BE2C (cell line): ENCODE measurements around the gene RPIA.

Source experiments
- DNase-seq: peaks from one replicate; pipeline ENCODE4 v3.0.0-alpha.2; 2020
- H3K27me3 ChIP-seq: fragments of 250-450 bp; sonication (Bioruptor Pico); 2 replicates; pipeline ENCODE4 v1.5.1; 2020; ENCODE audit warnings: mild to moderate bottlenecking
- H3K36me3 ChIP-seq: fragments of 250-450 bp; sonication (Bioruptor Pico); 2 replicates; pipeline ENCODE4 v1.5.1; 2020; ENCODE audit warnings: mild to moderate bottlenecking
- H3K4me1 ChIP-seq: fragments of 250-450 bp; sonication (Bioruptor Pico); 2 replicates; pipeline ENCODE4 v1.5.1; 2020
- H3K4me3 ChIP-seq: 2 replicates; pipeline ENCODE4 v1.5.1; 2011; ENCODE audit warnings: low read depth, low read length
- H3K9me3 ChIP-seq: fragments of 250-450 bp; sonication (Bioruptor Pico); 2 replicates; pipeline ENCODE4 v1.5.1; 2020
- TF ChIP-seq, protein P1 (sequence below): IDR thresholded peaks from 2 replicates; pipeline ENCODE4 v1.5.1; 2012; ENCODE audit warnings: mild to moderate bottlenecking, low read depth, low read length

Gene RPIA

DNA sequence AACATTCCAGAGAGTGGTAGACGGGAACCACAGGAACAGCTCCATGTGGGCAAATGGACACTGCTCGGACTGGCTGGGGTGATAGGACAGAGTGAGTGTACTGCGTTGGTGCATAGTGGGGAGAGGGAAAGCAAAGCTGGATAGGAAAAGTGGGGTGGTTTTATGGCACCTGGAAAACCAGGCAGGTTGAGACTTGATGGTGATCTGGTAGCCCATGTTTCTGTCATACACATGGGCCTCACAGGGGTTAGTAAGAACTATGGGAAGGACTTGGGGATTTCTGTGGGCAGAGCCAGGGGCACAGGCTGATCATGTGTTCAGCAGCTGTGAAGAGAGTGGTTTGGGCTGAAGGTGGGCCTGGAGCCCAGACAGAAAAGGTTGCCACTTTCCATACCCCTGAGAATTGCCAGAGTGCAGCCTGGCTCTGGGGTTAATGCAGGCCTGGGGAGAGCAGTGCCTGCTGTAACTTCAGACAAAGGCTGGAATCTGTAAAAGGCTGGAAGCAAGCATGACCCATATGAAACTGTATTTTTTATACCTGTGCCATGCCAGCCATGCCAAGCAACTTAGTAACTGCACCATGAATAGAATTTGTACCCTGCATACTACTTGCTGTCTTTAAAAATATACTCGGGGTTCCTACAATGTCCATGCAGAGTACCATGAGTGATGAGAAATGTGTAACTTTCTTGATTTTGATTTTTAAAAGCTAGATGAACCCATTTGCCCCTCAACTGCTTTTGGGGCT lies 41.9 kb downstream of the RPIA start:
- Histone ChIP-seq H3K27me3 (no peaks in the 10 kb centered on the region), H3K9me3 (no peaks in the 10 kb centered on the region), H3K4me1 (no peaks in the 10 kb centered on the region), H3K36me3 (no peaks in the 10 kb centered on the region), H3K4me3 (no peak overlapping the region)
- no peak for DNase-seq
- TF ChIP-seq, protein P1, sequence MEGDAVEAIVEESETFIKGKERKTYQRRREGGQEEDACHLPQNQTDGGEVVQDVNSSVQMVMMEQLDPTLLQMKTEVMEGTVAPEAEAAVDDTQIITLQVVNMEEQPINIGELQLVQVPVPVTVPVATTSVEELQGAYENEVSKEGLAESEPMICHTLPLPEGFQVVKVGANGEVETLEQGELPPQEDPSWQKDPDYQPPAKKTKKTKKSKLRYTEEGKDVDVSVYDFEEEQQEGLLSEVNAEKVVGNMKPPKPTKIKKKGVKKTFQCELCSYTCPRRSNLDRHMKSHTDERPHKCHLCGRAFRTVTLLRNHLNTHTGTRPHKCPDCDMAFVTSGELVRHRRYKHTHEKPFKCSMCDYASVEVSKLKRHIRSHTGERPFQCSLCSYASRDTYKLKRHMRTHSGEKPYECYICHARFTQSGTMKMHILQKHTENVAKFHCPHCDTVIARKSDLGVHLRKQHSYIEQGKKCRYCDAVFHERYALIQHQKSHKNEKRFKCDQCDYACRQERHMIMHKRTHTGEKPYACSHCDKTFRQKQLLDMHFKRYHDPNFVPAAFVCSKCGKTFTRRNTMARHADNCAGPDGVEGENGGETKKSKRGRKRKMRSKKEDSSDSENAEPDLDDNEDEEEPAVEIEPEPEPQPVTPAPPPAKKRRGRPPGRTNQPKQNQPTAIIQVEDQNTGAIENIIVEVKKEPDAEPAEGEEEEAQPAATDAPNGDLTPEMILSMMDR, result no peak

DNA sequence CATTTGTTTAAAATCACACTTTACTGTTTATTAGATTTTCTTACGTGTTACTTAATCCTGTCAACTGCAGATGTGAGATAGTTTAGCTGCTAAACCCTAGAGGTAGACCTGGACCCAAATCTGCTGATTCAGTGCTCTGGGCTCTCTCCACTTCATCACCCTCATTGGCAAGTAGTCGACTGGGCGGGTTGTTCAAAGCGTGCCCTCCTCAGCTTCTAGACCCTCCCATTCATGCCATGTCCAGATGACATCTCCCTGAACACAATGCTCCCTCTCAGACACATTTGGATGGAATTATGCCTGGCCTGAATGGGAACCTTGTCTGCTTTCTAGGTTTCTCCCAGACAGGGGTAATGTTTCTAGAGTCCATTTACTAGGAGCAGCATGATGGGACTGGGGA lies 43.7 kb downstream of the RPIA start:
- Histone ChIP-seq H3K4me1 (no peaks in the 10 kb centered on the region), H3K27me3 (no peaks in the 10 kb centered on the region), H3K36me3 (no peaks in the 10 kb centered on the region), H3K9me3 (no peaks in the 10 kb centered on the region), H3K4me3 (no peak overlapping the region)
- no peak for DNase-seq
- TF ChIP-seq, protein P1, result no peak

DNA sequence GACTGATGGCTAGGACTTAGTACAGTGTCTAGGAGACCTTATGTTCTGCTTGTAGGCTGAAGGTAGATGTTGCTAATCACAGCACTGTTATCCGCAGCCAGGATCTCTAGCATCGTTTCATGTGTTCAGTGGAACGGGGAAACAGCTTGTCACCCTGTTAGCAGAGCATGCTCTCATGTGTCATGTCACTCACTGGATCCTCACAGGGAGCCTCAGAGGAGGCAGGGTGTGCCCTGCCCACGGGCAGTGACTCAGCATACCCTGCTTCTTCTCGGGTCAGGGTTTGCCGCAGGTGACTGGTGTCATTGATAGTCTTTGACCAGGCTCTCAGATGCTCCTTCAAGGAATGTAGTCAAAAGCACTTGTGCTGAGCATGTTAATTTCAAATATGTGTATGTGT lies 44.4 kb downstream of the RPIA start:
- no peak for DNase-seq
- H3K36me3 ChIP-seq, result no peaks in the 10 kb centered on the region
- H3K27me3 ChIP-seq, result no peaks in the 10 kb centered on the region
- no peaks in the 10 kb centered on the region for H3K4me1 ChIP-seq
- TF ChIP-seq, protein P1, result no peak
- H3K9me3 ChIP-seq, result no peaks in the 10 kb centered on the region
- H3K4me3 ChIP-seq, result no peak overlapping the region

DNA sequence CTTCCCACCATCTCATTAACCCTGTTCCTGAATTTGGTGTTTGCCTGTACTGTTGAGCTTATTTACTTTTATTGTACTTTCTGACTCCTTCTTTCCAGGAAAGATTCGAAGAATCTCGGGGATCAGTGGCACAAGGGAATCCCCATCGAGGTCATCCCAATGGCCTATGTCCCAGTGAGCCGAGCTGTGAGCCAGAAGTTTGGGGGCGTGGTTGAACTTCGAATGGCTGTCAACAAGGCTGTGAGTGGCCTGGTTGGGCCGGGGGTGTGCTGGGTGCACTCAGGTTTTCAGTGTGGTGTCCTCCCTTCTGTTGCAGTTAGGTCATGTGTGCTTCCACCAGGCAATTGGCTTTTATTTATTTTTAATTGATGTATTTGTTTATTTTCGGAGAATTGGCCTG lies 45.0 kb downstream of the RPIA start:
- no peaks in the 10 kb centered on the region for H3K4me1 ChIP-seq
- DNase-seq, result no peak
- H3K9me3 ChIP-seq, result no peaks in the 10 kb centered on the region
- no peak overlapping the region for H3K4me3 ChIP-seq
- no peaks in the 10 kb centered on the region for H3K36me3 ChIP-seq
- TF ChIP-seq, protein P1, result no peak
- no peaks in the 10 kb centered on the region for H3K27me3 ChIP-seq

DNA sequence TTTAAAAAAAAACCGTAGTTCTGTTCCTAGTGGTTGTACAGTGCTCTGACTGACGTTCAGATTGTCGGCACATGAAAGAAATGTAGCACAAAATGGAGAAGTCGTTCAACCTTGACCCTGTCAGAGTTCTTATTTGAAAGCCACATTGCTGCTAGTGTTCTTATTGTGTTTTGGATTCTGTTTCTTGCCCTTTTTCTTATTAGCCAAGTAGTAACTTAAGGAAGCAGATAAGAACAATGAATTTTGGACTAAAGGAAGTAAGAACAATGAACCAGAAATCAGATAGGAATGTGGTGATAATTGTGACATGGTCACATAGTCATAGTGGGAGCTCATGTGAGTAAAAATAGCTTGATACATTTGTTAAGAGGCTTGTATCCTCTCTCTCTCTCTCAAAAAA lies 45.9 kb downstream of the RPIA start:
- TF ChIP-seq, protein P1, result no peak
- no peaks in the 10 kb centered on the region for H3K36me3 ChIP-seq

DNA sequence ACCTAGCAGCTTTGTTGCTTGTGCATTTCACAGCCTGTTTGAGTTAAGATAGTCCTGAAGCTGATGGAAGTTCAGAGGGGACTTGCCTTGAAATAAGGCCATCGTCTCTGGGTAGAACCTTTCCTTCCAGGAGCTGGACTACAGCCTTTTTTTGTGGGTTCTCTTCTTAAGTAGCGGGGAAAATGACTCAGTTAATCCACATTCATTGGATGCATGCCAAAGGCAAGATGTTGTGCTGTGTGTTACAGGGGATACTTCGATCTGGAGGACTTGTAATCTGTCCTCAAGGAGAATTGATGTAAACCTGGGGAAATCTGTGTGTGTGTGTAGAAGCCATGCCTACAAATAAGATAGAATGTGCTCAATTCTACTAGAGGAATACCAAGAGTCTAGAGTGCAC lies 46.8 kb downstream of the RPIA start:
- Histone ChIP-seq H3K9me3 (no peaks in the 10 kb centered on the region), H3K4me1 (no peaks in the 10 kb centered on the region), H3K27me3 (no peaks in the 10 kb centered on the region), H3K4me3 (no peak overlapping the region), H3K36me3 (no peaks in the 10 kb centered on the region)
- TF ChIP-seq, protein P1, result no peak
- DNase-seq, result no peak

More for the DNA sequence above, 45.9 kb downstream of the RPIA start:
- no peaks in the 10 kb centered on the region for H3K27me3 ChIP-seq
- DNase-seq, result no peak
- H3K9me3 ChIP-seq, result no peaks in the 10 kb centered on the region
- H3K4me1 ChIP-seq, result no peaks in the 10 kb centered on the region
- no peak overlapping the region for H3K4me3 ChIP-seq
